HG03103 (cell line): Measurements from ENCODE around the gene OR5K4.
"Not testable (repeated sequence)": the region's sequence is repeated elsewhere in the genome, so short reads cannot be mapped to it uniquely, and the experiment has no call there.

Source experiments
- ATAC-seq: cut with Tn5 transposase; IDR thresholded peaks from one replicate; pipeline ENCODE4 v1.9.1; 2021; ENCODE audit warnings: low read depth; ENCODE audit not compliant: unreplicated experiment

The OR5K4 gene

GRCh38 chr3:98367464-98368246, 14.0 kb downstream of the OR5K4 start:
- no peak for ATAC-seq

- ATAC-seq, result no peak
Observed at GRCh38 chr3:98371186-98371585, 17.5 kb downstream of the OR5K4 start.

GRCh38 chr3:98371853-98372252, 18.2 kb downstream of the OR5K4 start:
- ATAC-seq, result no peak

- no peak for ATAC-seq
Observed at GRCh38 chr3:98372445-98372844, 18.8 kb downstream of the OR5K4 start.

GRCh38 chr3:98376631-98377030, 23.0 kb downstream of the OR5K4 start:
- ATAC-seq, result no peak

GRCh38 chr3:98388147-98388546, 34.5 kb downstream of the OR5K4 start:
- ATAC-seq, result no peak

- no peak for ATAC-seq
Observed at GRCh38 chr3:98390366-98390765, 36.7 kb downstream of the OR5K4 start, which contains the start of gene OR5K3. Gene OR5K3 (plus strand): TSS chr3:98390666. CDS start chr3:98390666, 0 bp downstream.

GRCh38 chr3:98395101-98395500, 41.4 kb downstream of the OR5K4 start:
- no peak for ATAC-seq

GRCh38 chr3:98396482-98396881, 42.8 kb downstream of the OR5K4 start:
- ATAC-seq, result not testable (repeated sequence)

- ATAC-seq, result no peak
Observed at GRCh38 chr3:98398513-98398912, 44.9 kb downstream of the OR5K4 start.

- ATAC-seq, result no peak
Observed at GRCh38 chr3:98402507-98402906, 48.9 kb downstream of the OR5K4 start.

GRCh38 chr3:98404010-98404409, 50.4 kb downstream of the OR5K4 start:
- ATAC-seq, result no peak
